ENCODE measurements around the gene KANSL1. TPM values are rescaled to one million over a fixed set of nuclear protein-coding genes. Genes with fewer than 3 reads are reported as not detected.

The KANSL1 gene
- total RNA-seq, 4 donors from 2014 or later = 57.7 to 91.2 (median 75.1) TPM

DNA sequence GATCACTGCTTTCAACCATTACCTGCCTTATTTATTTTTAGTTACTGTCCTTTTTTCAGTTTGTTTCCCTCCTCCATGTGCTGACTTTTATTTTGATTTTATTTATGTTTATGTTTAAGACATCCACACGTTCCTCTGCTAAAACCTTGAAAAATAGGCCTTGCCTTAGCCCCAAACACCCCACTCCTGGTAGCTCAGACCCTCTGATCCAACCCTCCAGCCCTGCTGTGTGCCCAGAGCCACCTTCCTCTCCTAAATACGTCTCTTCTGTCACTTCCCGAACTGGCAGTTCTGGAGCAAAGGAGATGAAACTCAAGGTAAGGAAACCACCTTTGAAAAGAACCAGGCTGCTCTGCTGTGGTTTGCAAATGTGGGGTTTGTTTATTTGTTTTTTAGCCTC is 203.5 kb downstream of the KANSL1 start:
- Histone ChIP-seq H3K9me3 (no peaks in the 10 kb centered on the region), H3K36me3 (no peaks in the 10 kb centered on the region), H3K27ac (no peak overlapping the region), H3K4me1 (no peaks in the 10 kb centered on the region), H3K4me3 (no peak overlapping the region), H3K27me3 (no peaks in the 10 kb centered on the region)
- WGBS, 2 donors (ENCODE audit: low coverage in 1 of 2) = 79 to 83% methylated on average over 2 to 3 of the region's 3 CpGs
- TF ChIP-seq EP300 (IDR thresholded peaks at IDR 0.05) (no peak), POLR2A (IDR thresholded peaks at IDR 0.05) (no peak), POLR2AphosphoS5 (IDR thresholded peaks at IDR 0.05) (no peak)
- TF ChIP-seq, protein P1, sequence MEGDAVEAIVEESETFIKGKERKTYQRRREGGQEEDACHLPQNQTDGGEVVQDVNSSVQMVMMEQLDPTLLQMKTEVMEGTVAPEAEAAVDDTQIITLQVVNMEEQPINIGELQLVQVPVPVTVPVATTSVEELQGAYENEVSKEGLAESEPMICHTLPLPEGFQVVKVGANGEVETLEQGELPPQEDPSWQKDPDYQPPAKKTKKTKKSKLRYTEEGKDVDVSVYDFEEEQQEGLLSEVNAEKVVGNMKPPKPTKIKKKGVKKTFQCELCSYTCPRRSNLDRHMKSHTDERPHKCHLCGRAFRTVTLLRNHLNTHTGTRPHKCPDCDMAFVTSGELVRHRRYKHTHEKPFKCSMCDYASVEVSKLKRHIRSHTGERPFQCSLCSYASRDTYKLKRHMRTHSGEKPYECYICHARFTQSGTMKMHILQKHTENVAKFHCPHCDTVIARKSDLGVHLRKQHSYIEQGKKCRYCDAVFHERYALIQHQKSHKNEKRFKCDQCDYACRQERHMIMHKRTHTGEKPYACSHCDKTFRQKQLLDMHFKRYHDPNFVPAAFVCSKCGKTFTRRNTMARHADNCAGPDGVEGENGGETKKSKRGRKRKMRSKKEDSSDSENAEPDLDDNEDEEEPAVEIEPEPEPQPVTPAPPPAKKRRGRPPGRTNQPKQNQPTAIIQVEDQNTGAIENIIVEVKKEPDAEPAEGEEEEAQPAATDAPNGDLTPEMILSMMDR (IDR thresholded peaks at IDR 0.05) = no peak
- no peak for ATAC-seq

DNA sequence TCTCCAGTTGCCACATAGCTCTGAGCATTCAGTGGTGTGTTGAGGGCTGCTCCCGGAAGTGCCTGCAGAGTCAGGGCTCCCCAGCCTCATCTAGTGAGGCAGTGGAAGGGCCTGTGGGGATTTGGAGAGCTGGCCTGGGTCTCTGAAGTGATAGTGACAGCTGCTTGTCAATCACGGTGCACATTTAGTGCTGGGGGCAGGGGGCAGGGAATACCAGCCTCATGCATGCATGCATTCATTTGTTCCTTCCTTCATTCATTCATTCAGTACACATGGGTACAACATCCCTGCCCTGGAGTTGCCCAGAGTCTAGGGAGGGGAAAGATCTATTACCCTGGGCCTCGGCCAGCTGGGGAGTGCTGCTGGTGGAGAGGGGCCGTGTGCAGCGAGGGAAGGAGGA is 205.5 kb downstream of the KANSL1 start:
- ATAC-seq = no peak
- no peak overlapping the region for H3K4me3 ChIP-seq
- H3K4me1 ChIP-seq = no peaks in the 10 kb centered on the region
- no peaks in the 10 kb centered on the region for H3K9me3 ChIP-seq
- no peak overlapping the region for H3K27ac ChIP-seq
- no CpG with 5 or more reads among the region's 5 CpGs for WGBS, 2 donors (ENCODE audit: low coverage in 1 of 2)
- peaks cover 0 to 12% of the 10 kb centered on the region in 2 donors for H3K36me3 ChIP-seq
- no peak for TF ChIP-seq POLR2AphosphoS5 (IDR thresholded peaks at IDR 0.05)
- TF ChIP-seq EP300 (IDR thresholded peaks at IDR 0.05) = no peak
- no peak for TF ChIP-seq POLR2A (IDR thresholded peaks at IDR 0.05)
- TF ChIP-seq, protein P1 (IDR thresholded peaks at IDR 0.05) = no peak
- no peaks in the 10 kb centered on the region for H3K27me3 ChIP-seq

DNA sequence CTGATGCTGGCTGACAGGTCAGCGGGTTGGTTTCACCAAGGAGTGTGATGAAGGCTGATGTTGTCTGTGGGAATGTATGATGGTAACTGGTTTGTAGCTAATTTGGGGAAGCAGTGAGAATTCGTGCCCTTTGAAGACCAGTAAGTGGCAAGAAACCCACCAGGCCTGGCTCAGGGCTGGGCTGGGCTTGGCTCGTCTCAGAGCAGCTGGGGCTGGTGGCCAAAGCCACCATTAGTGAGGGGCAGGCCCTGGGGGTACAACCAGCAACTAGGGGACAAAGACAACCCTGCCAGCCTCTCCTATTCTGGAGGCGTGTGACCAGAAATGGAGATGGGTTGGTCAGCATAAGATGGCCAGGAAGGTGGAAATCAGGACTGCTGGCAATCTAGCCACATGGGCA is 207.2 kb downstream of the KANSL1 start:
- H3K9me3 ChIP-seq = no peaks in the 10 kb centered on the region
- no peaks in the 10 kb centered on the region for H3K4me1 ChIP-seq
- WGBS, 2 donors (ENCODE audit: low coverage in 1 of 2) = 78 to 79% methylated on average over 3 of the region's 4 CpGs
- no peaks in the 10 kb centered on the region for H3K27me3 ChIP-seq
- no peak for ATAC-seq
- TF ChIP-seq EP300 (IDR thresholded peaks at IDR 0.05) = no peak
- H3K4me3 ChIP-seq = no peak overlapping the region
- H3K36me3 ChIP-seq = peaks cover 0 to 12% of the 10 kb centered on the region in 2 donors
- no peak overlapping the region for H3K27ac ChIP-seq

DNA sequence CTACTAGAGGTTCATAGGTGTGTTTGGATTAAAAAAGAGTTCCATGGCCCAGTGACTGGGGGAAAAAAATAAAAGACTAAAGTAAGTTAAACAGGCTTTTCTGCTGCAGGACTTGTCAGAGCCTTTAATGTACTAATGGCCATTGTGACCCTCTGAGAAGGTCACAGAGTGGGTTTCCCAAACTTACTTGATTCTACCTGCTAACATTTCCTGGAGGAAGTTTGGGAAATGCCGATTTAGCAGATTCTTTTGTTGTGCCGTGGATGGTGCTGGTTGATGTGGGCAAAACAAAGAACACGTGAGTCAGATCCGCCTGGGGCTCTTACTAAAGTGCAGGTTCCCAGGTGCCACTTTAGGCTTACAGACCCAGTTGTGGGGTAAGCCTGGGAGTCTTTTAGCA is 207.8 kb downstream of the KANSL1 start:
- no peak for ATAC-seq
- Histone ChIP-seq H3K9me3 (no peaks in the 10 kb centered on the region), H3K36me3 (peaks cover 0 to 12% of the 10 kb centered on the region in 2 donors), H3K27ac (no peak overlapping the region), H3K4me3 (no peak overlapping the region), H3K27me3 (no peaks in the 10 kb centered on the region), H3K4me1 (no peaks in the 10 kb centered on the region)
- 74% methylated on average over 3 of the region's 4 CpGs; no CpG with 5 or more reads in 1 of the 2 donors for WGBS, 2 donors (ENCODE audit: low coverage in 1 of 2)
- TF ChIP-seq POLR2A (IDR thresholded peaks at IDR 0.05) = no peak
- TF ChIP-seq POLR2AphosphoS5 (IDR thresholded peaks at IDR 0.05) = no peak
- TF ChIP-seq EP300 (IDR thresholded peaks at IDR 0.05) = no peak
- TF ChIP-seq, protein P1 (IDR thresholded peaks at IDR 0.05) = no peak

DNA sequence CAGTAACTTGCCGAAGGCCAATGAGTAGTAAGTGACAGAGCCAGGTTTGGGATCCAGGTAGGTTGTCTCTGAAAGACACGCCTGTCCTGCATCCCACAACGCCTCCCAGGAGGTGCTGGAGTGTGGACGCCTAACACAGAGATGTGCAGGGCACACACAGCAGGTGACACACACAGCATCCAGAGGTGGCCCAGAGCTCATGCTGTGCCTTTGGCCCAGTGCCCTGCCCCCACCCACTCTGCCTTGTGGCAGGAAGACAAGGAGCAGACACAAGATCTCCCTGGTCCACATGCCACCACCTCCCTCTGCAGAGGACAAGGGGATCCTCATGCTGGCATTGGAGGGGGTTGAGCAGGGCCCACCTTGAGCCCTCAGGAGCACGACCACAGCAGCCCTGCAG is 208.9 kb downstream of the KANSL1 start:
- no peaks in the 10 kb centered on the region for H3K27me3 ChIP-seq
- no peak for ATAC-seq
- WGBS, 2 donors (ENCODE audit: low coverage in 1 of 2) = 60% methylated on average over 1 of the region's 5 CpGs; no CpG with 5 or more reads in 1 of the 2 donors
- H3K4me1 ChIP-seq = no peaks in the 10 kb centered on the region
- H3K27ac ChIP-seq = no peak overlapping the region
- H3K4me3 ChIP-seq = no peak overlapping the region
- H3K36me3 ChIP-seq = peaks cover 0 to 12% of the 10 kb centered on the region in 2 donors
- no peak for TF ChIP-seq POLR2AphosphoS5 (IDR thresholded peaks at IDR 0.05)
- TF ChIP-seq, protein P1 (IDR thresholded peaks at IDR 0.05) = no peak
- no peak for TF ChIP-seq EP300 (IDR thresholded peaks at IDR 0.05)
- TF ChIP-seq POLR2A (IDR thresholded peaks at IDR 0.05) = no peak
- no peaks in the 10 kb centered on the region for H3K9me3 ChIP-seq

Data from gastroesophageal sphincter (tissue), 4 donors.